Epithelial cell of proximal tubule (primary cell): ENCODE measurements around the gene GRID1. TPM values are rescaled to one million over a fixed set of nuclear protein-coding genes. Genes with fewer than 3 reads are reported as not detected.

Source experiments
- DNase-seq: peaks from one replicate; pipeline ENCODE4 v3.0.0-alpha.2; 2011; ENCODE audit warnings: low read depth
- H3K4me3 ChIP-seq: 2 replicates; pipeline ENCODE4 v1.5.1; 2011; ENCODE audit warnings: low read depth, mild to moderate bottlenecking, low read length
- CTCF ChIP-seq: conservative IDR thresholded peaks from 2 replicates; pipeline ENCODE4 v1.5.1; 2012; ENCODE audit warnings: low read depth, mild to moderate bottlenecking, low read length
- total RNA-seq: library from RNA; depleted of rRNA; stranded (reverse); fragments of >200 nt; gene quantifications from 2 replicates; pipeline ENCODE4 v1.2.3, GENCODE V29; 2015

Gene GRID1
- total RNA-seq, 1 donor from 2014 or later = 0.52 TPM

- DNase-seq = no peak
- no peak for TF ChIP-seq CTCF
- no peak overlapping the region for H3K4me3 ChIP-seq
Measured at GRCh38 chr10:86148117-86148516, 218.5 kb downstream of the GRID1 start.

- no peak for DNase-seq
- TF ChIP-seq CTCF = no peak
Measured at GRCh38 chr10:86144301-86144700, 222.3 kb downstream of the GRID1 start.

GRCh38 chr10:86141896-86142295 is 224.7 kb downstream of the GRID1 start:
- H3K4me3 ChIP-seq = no peak overlapping the region
- DNase-seq = no peak
- TF ChIP-seq CTCF = no peak

More at GRCh38 chr10:86144301-86144700, 222.3 kb downstream of the GRID1 start:
- no peak overlapping the region for H3K4me3 ChIP-seq

GRCh38 chr10:86139066-86139657 is 227.4 kb downstream of the GRID1 start:
- DNase-seq = no peak

GRCh38 chr10:86138551-86139065 is 228.0 kb downstream of the GRID1 start:
- H3K4me3 ChIP-seq = no peak overlapping the region
- DNase-seq = no peak
- TF ChIP-seq CTCF = no peak

More at GRCh38 chr10:86139066-86139657, 227.4 kb downstream of the GRID1 start:
- no peak overlapping the region for H3K4me3 ChIP-seq
- peak; percentile 70 for TF ChIP-seq CTCF

GRCh38 chr10:86137561-86137960 is 229.0 kb downstream of the GRID1 start:
- TF ChIP-seq CTCF = no peak
- DNase-seq = no peak
- H3K4me3 ChIP-seq = no peak overlapping the region

- no peak for TF ChIP-seq CTCF
- no peak for DNase-seq
- H3K4me3 ChIP-seq = no peak overlapping the region
Measured at GRCh38 chr10:86136934-86137333, 229.7 kb downstream of the GRID1 start.
